Right lobe of liver (tissue), 4 donors: ENCODE data around the gene FNDC3A.

Experiments used
- CTCF ChIP-seq, 4 donors: fragments of 200-600 bp in 3 of 4; fragments of 450-650 bp in 1 of 4; IDR thresholded peaks; one replicate each; pipeline versions ENCODE4 v1.5.1 to v1.8.0; 2016 to 2022; ENCODE audit warnings: antibody characterized with exemption in 4 of 4, mild to moderate bottlenecking in 2 of 4
- POLR2A ChIP-seq: fragments of 450-650 bp; IDR thresholded peaks from one replicate; pipeline ENCODE4 v1.6.1; 2017; ENCODE audit warnings: antibody characterized with exemption, mild to moderate bottlenecking
- donor health status: DM: no; HTN: no; CAD: no.
- donor health status: DM: no; HTN: no; CAD: no.
- donor health status: DM: no; HTN: yes; CAD: no.

DNA sequence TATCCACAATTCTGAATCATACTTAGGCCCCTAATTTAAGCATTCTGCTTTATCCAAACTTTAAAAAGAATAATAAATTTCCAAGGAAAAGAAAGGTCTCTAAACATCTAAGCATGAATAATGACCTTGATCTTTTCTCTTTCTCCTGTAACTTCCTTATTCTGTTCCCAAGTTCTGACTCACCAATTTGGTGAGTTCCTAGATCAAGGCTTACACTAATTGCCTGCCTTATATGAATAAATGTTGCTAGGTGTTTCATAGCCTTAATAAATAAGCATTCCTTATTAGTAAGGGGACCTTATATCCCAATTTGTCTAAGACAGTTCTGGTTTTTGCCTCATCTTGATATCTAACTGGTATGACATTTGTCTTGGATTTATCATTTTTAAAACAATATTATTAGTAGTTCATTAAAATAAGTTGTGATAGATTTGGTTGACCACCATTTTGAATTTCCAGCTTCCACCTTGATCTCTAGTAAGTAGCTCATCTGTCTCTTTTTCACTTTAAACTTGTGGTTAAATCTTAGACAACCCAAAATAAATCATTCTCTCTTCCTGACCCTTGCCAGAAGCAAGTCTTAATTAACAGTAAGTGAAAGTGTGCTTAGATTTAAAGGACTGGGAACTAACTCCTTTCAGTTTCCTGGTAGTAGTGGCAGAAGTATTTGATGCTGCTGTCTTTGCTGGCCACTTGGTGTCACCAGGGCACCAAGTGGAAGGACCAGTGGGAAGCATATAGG lies 123.2 kb downstream of the FNDC3A start:
- TF ChIP-seq CTCF (IDR thresholded peaks at IDR 0.05) (peak; percentile 42 to 79 (median 66)), POLR2A (no peak)
